ENCODE measurements around the gene NSUN3.

DNA sequence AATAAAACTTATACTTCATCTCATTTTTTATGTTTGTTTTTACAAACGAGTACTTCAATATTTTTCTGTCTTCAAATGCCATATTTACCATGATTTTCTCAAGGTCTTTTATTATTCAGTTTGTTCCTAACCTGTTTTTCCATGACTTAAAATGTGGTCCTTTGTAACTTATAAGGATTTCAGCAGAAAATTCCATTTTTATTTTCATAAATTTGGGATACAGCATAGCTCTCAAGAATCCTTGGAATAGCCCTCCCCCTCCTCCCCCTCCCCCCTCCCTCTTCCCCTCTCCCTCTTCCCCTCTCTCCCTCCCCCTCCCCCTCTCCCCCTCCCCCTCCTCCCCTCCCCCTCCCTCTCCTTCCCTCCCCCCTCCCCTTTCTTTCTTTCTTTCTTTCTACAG is 19.6 kb upstream of the NSUN3 start:
- TF ChIP-seq, protein P1, sequence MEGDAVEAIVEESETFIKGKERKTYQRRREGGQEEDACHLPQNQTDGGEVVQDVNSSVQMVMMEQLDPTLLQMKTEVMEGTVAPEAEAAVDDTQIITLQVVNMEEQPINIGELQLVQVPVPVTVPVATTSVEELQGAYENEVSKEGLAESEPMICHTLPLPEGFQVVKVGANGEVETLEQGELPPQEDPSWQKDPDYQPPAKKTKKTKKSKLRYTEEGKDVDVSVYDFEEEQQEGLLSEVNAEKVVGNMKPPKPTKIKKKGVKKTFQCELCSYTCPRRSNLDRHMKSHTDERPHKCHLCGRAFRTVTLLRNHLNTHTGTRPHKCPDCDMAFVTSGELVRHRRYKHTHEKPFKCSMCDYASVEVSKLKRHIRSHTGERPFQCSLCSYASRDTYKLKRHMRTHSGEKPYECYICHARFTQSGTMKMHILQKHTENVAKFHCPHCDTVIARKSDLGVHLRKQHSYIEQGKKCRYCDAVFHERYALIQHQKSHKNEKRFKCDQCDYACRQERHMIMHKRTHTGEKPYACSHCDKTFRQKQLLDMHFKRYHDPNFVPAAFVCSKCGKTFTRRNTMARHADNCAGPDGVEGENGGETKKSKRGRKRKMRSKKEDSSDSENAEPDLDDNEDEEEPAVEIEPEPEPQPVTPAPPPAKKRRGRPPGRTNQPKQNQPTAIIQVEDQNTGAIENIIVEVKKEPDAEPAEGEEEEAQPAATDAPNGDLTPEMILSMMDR (IDR thresholded peaks at IDR 0.05; ENCODE audit: insufficient read depth, low read length) = no peak
- TF ChIP-seq REST (IDR thresholded peaks at IDR 0.05; ENCODE audit: insufficient replicate concordance, low read depth) = no peak
- TF ChIP-seq POLR2AphosphoS5 (IDR thresholded peaks at IDR 0.05; ENCODE audit: low read depth) = no peak
- TF ChIP-seq GABPA (IDR thresholded peaks at IDR 0.05; ENCODE audit: low read depth) = no peak
- TF ChIP-seq SPI1 (IDR thresholded peaks at IDR 0.05; ENCODE audit: borderline replicate concordance, low read depth) = no peak
